HG03280 (cell line): Measurements from ENCODE around the gene FGFRL1.

Source experiments
- ATAC-seq: cut with Tn5 transposase; IDR thresholded peaks from one replicate; pipeline ENCODE4 v1.9.1; 2021; ENCODE audit warnings: mild to moderate bottlenecking, moderate library complexity; ENCODE audit not compliant: unreplicated experiment

FGFRL1 gene

GRCh38 chr4:1062419-1062818, 51.0 kb downstream of the FGFRL1 start:
- ATAC-seq, result no peak

GRCh38 chr4:1065732-1066131, 54.3 kb downstream of the FGFRL1 start:
- ATAC-seq, result no peak

- no peak for ATAC-seq
Observed at GRCh38 chr4:1069394-1069793, 58.0 kb downstream of the FGFRL1 start.

GRCh38 chr4:1072830-1073446, 61.5 kb downstream of the FGFRL1 start:
- ATAC-seq, result no peak

DNA sequence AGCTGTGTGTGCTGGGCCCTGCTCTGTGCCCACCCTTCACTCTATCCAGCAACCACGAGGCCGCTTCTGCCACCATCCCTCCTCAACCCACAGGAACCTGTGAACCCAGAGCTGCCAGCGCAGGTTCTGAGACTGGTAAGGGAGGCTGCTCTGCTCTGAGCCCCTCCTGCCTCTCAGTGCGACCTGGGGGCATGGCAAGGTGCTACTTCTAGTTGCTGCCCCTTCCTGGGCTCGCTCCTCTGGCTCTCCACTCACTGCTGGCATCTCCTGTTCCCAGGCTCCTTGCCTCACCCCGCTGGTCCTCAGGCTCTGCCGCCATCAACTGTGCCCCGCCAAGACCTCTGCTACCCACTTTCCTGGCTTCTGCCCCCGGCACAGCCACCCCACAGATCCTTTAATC, 62.7 kb downstream of the FGFRL1 start:
- ATAC-seq, result no peak

DNA sequence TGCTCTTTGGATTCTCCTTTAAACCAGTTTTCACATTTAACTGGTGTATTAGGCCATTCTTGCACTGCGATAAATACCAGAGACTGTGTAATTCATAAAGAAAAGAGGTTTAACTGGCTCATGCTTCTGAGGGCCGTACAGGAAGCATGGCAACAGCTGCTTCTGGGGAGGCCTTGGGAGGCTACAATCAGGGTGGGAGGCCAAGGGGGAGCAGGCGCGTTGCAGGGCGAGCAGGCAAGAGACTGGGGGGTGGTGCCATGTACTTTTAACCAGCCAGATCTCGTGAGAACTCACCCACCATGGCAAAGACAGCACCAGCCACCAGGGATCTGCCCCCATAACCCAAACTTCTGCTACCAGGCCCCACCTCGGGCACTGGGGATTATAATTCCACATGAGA, 63.8 kb downstream of the FGFRL1 start:
- ATAC-seq, result no peak

DNA sequence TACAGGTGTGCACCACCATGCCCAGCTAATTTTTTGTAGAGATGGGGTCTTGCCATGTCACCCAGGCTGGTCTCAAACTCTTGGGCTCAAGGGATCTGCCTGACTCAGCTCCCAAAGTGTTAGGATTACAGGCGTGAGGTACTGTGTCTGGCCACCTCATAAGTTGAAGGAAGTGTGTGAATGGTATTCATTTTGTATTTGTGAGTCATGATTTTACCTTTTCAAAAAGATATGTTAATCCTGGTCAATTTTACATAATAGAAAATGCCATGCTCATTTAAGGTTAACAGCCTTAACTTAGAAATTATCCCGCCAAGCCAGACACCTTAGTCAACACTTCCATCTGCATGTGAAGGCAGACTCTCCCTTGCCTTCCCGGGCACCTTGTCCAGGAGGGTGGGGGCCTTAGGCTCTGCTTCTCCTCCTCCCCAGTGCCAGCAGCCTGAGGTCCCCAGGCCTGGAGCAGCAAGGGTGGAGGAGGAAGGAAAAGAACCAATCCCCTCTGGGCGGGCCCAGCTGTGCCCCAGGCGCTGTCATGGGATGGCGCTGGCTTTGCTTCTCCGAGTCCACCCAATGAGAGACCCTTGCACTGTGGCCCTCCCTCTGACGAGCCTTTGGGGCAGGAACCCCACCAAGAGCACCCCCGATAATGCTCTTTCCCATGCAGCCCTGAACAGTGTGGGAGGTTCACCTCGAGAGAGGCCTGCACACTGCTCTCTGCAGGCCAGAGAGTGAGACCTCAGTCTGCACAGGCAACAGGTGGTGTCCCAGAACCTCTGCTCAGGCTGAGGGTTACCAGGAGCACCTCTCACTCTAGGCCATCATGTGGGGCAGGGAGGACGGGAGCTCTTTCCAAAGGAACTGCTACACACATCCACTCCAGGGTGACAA, 64.6 kb downstream of the FGFRL1 start:
- ATAC-seq, result no peak
